A673 (cell line): ENCODE data around the gene SORCS3. TPM values are rescaled to one million over a fixed set of nuclear protein-coding genes. Genes with fewer than 3 reads are reported as not detected.

Experiments
- BruUV-seq: library from RNA; stranded (reverse); fragments of 400-500 nt; replicated peaks from 2 replicates; lab custom pipeline; 2021; lab: Mats Ljungman, UMichigan
- CTCF ChIA-PET: fragments of 300-600 bp; sonication (Branson Sonifier 250); formaldehyde crosslinking; loops from one replicate; lab custom pipeline; 2022; ENCODE audit warnings: antibody characterized with exemption; lab: Charles Lee
- POLR2A ChIA-PET: fragments of 300-600 bp; sonication (Branson Sonifier 250); formaldehyde crosslinking; loops from one replicate; lab custom pipeline; 2022; ENCODE audit warnings: antibody characterized with exemption; ENCODE audit not compliant: low non-redundant PET; lab: Charles Lee
- DNase-seq: peaks from one replicate; pipeline ENCODE4 v3.0.0-alpha.2; 2015; ENCODE audit warnings: low spot score
- H3K27ac ChIP-seq: fragments of 200-600 bp; sonication (generic); 2 replicates; pipeline ENCODE4 v1.5.1; 2016; ENCODE audit warnings: mixed run types, low read depth, mild to moderate bottlenecking, mixed read lengths, antibody characterized with exemption, low read length; ENCODE audit not compliant: poor library complexity, severe bottlenecking
- H3K27me3 ChIP-seq: fragments of 200-600 bp; sonication (generic); replicated peaks from 2 replicates; pipeline ENCODE4 v1.6.1; 2017; ENCODE audit warnings: mixed run types, low read depth, mild to moderate bottlenecking, mixed read lengths, antibody characterized with exemption, low read length; ENCODE audit not compliant: insufficient read depth, poor library complexity
- H3K36me3 ChIP-seq: fragments of 200-600 bp; sonication (generic); 2 replicates; pipeline ENCODE4 v1.6.1; 2016; ENCODE audit warnings: mixed run types, mild to moderate bottlenecking, mixed read lengths, antibody characterized with exemption, low read length; ENCODE audit not compliant: insufficient read depth, poor library complexity, severe bottlenecking
- H3K4me1 ChIP-seq: fragments of 200-600 bp; sonication (generic); 2 replicates; pipeline ENCODE4 v1.6.1; 2017; ENCODE audit warnings: mixed run types, mild to moderate bottlenecking, mixed read lengths, antibody characterized with exemption, low read length; ENCODE audit not compliant: insufficient read depth, poor library complexity, severe bottlenecking
- H3K4me3 ChIP-seq: fragments of 200-600 bp; sonication (generic); 2 replicates; pipeline ENCODE4 v1.5.1; 2016; ENCODE audit warnings: low read depth, mixed run types, mild to moderate bottlenecking, mixed read lengths, low read length; ENCODE audit not compliant: poor library complexity, severe bottlenecking
- H3K9me3 ChIP-seq: fragments of 200-600 bp; sonication (generic); 2 replicates; pipeline ENCODE4 v1.6.1; 2016; ENCODE audit warnings: mixed run types, low read depth, mild to moderate bottlenecking, mixed read lengths, antibody characterized with exemption, low read length; ENCODE audit not compliant: poor library complexity, severe bottlenecking
- EZH2 ChIP-seq: fragments of 200-600 bp; sonication (generic); IDR thresholded peaks from 2 replicates; pipeline ENCODE4 v1.6.1; 2017; ENCODE audit warnings: borderline replicate concordance, low read depth, mild to moderate bottlenecking, mixed read lengths, antibody characterized with exemption, low read length; ENCODE audit not compliant: poor library complexity, severe bottlenecking
- intact Hi-C: fragments of 100-400 bp; cut with micrococcal nuclease; formaldehyde crosslinking; loops from one replicate; pipeline ENCODE4 v1.10.0; 2022; ENCODE audit not compliant: unreplicated experiment
- total RNA-seq: library from RNA; stranded (reverse); gene quantifications from 2 replicates; pipeline ENCODE4 v1.2.3, GENCODE V29; 2021
- TF ChIP-seq, protein P1 (sequence below): fragments of 300-800, 200-600 bp; sonication (generic); conservative IDR thresholded peaks from 2 replicates; pipeline ENCODE4 v1.5.1; 2017; ENCODE audit warnings: low read depth, mild to moderate bottlenecking, antibody characterized with exemption, low read length, moderate library complexity, mixed read lengths

The SORCS3 gene
- total RNA-seq, 1 experiment from 2014 or later: not detected

DNA sequence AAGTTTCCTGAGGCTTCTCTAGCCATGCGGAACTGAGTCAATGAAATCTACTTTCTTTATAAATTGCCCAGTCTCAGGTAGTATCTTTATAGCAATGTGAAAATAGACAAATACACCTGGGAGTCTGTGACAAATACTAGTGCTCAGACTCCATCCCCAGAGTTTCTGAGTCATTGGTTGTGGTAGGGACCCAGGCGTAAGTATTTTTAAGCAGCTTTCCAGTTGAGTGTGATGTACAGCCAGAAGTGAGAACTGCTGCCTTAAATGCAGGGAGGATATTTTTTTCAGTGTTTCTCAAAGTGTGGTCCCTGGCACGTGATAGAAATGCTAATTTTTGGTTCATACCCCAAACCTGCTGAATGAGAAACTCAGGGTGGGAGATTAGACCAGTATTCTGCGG, 121.7 kb downstream of the SORCS3 start:
- peaks cover 65% of the 10 kb centered on the region for H3K27me3 ChIP-seq
- H3K4me1 ChIP-seq: no peaks in the 10 kb centered on the region
- no TSS peak for BruUV-seq
- intact Hi-C loops: no loop called here
- no peak overlapping the region for H3K4me3 ChIP-seq
- no peak for TF ChIP-seq EZH2
- TF ChIP-seq, protein P1, sequence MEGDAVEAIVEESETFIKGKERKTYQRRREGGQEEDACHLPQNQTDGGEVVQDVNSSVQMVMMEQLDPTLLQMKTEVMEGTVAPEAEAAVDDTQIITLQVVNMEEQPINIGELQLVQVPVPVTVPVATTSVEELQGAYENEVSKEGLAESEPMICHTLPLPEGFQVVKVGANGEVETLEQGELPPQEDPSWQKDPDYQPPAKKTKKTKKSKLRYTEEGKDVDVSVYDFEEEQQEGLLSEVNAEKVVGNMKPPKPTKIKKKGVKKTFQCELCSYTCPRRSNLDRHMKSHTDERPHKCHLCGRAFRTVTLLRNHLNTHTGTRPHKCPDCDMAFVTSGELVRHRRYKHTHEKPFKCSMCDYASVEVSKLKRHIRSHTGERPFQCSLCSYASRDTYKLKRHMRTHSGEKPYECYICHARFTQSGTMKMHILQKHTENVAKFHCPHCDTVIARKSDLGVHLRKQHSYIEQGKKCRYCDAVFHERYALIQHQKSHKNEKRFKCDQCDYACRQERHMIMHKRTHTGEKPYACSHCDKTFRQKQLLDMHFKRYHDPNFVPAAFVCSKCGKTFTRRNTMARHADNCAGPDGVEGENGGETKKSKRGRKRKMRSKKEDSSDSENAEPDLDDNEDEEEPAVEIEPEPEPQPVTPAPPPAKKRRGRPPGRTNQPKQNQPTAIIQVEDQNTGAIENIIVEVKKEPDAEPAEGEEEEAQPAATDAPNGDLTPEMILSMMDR: no peak
- H3K9me3 ChIP-seq: no peaks in the 10 kb centered on the region
- H3K27ac ChIP-seq: no peak overlapping the region
- ChIA-PET CTCF (no interaction called here), POLR2A (no interaction called here)
- no peak for DNase-seq
- no peaks in the 10 kb centered on the region for H3K36me3 ChIP-seq

DNA sequence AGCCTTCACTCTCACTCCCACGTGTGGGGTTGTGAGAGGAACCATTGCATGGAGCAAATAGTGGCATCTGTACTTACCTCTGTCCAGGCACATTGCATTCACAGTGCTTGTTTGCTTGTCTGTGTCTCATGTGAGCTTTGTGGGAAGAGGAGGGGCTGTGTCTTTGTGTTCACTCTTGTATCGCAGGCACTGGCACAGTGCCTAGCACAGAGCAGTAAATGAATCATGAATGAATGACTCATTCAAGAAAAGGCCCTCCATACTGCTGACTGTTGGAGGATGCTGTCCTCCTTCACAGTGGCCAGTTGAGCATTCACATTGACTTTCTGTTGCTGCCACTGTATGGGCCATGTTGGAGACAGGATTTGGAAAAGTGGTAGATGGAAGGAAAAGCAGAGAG, 125.3 kb downstream of the SORCS3 start:
- DNase-seq: peak; percentile 5
- ChIA-PET POLR2A (no interaction called here), CTCF (no interaction called here)

DNA sequence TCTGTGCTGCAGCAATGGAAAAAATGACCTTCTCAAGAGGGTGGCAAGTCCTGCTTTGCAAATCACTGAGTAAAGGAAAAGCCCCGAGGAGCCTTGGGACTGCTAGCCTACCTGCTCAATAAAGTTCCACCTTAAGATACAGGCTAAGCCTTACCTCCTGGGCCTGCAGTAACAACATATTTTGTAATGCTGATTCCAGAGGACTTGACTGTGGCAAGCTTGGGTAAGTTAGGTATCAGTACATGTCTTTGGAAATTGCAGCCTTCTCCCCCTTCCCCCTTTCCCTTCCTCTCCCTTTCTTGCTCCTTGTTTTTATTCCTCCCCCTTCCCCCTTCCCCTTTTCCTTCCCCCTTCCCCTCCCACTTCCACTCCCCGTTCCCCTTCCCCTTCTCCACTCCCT, 126.2 kb downstream of the SORCS3 start:
- Histone ChIP-seq H3K27me3 (peaks cover 46% of the 10 kb centered on the region), H3K4me1 (no peaks in the 10 kb centered on the region), H3K27ac (no peak overlapping the region), H3K9me3 (no peaks in the 10 kb centered on the region), H3K4me3 (no peak overlapping the region), H3K36me3 (no peaks in the 10 kb centered on the region)
- CTCF ChIA-PET: no interaction called here
- DNase-seq: no peak
- no TSS peak for BruUV-seq
- intact Hi-C loops: no loop called here
- TF ChIP-seq, protein P1: no peak
- no peak for TF ChIP-seq EZH2
- POLR2A ChIA-PET: no interaction called here

More for the DNA sequence above, 125.3 kb downstream of the SORCS3 start:
- no peak overlapping the region for H3K4me3 ChIP-seq
- intact Hi-C loops: no loop called here
- peaks cover 55% of the 10 kb centered on the region for H3K27me3 ChIP-seq
- H3K4me1 ChIP-seq: no peaks in the 10 kb centered on the region
- TF ChIP-seq, protein P1: no peak
- no peak for TF ChIP-seq EZH2
- no peaks in the 10 kb centered on the region for H3K9me3 ChIP-seq
- no peaks in the 10 kb centered on the region for H3K36me3 ChIP-seq
- no peak overlapping the region for H3K27ac ChIP-seq
- no TSS peak for BruUV-seq
